Lower leg skin (tissue), 3 donors: ENCODE results near the gene UBAC2.

Experiments used
- CTCF ChIP-seq, 3 donors: fragments of 450-650 bp; IDR thresholded peaks; one replicate each; pipeline ENCODE4 v1.5.1; 2016; ENCODE audit warnings: antibody characterized with exemption in 3 of 3, mild to moderate bottlenecking in 3 of 3, moderate library complexity in 2 of 3
- POLR2A ChIP-seq, 2 donors: fragments of 450-650 bp; IDR thresholded peaks; one replicate each; pipeline ENCODE4 v1.6.1; 2016 to 2017; ENCODE audit warnings: antibody characterized with exemption in 2 of 2, mild to moderate bottlenecking in 1 of 2, moderate library complexity in 1 of 2

- no peak for TF ChIP-seq CTCF (IDR thresholded peaks at IDR 0.05)
- no peak for TF ChIP-seq POLR2A (IDR thresholded peaks at IDR 0.05)
Measured at GRCh38 chr13:99376924-99377323, 176.3 kb downstream of the UBAC2 start.
